GM18505 (cell line): Measurements from ENCODE around the gene VPS33A.
"Not testable (repeated sequence)": the region's sequence is repeated elsewhere in the genome, so short reads cannot be mapped to it uniquely, and the experiment has no call there.

ENCODE experiments used
- ATAC-seq: cut with Tn5 transposase; IDR thresholded peaks from one replicate; pipeline ENCODE4 v1.9.1; 2021; ENCODE audit not compliant: unreplicated experiment
- POLR2A ChIP-seq: IDR thresholded peaks from 4 replicates; pipeline ENCODE4 v1.6.1; 2011; ENCODE audit warnings: borderline replicate concordance; ENCODE audit not compliant: insufficient read depth, insufficient read length; ENCODE audit errors: extremely low read depth

VPS33A gene

GRCh38 chr12:122206111-122206881 lies 60.0 kb downstream of the VPS33A start:
- TF ChIP-seq POLR2A = no peak
- no peak for ATAC-seq

GRCh38 chr12:122205053-122205925 lies 61.0 kb downstream of the VPS33A start:
- ATAC-seq = no peak
- no peak for TF ChIP-seq POLR2A

- ATAC-seq = no peak
- TF ChIP-seq POLR2A = no peak
Observed at GRCh38 chr12:122204167-122205052, 61.9 kb downstream of the VPS33A start.

- ATAC-seq = no peak
- no peak for TF ChIP-seq POLR2A
Observed at GRCh38 chr12:122203301-122204166, 62.8 kb downstream of the VPS33A start, which contains the start of gene B3GNT4. B3GNT4 (plus strand) TSS chr12:122203709; CDS start chr12:122204619, 910 bp downstream.

- ATAC-seq = not testable (repeated sequence)
Observed at GRCh38 chr12:122202811-122203210, 63.5 kb downstream of the VPS33A start.

GRCh38 chr12:122202017-122202416 lies 64.3 kb downstream of the VPS33A start:
- TF ChIP-seq POLR2A = no peak
- ATAC-seq = no peak

GRCh38 chr12:122201381-122201780 lies 64.9 kb downstream of the VPS33A start:
- TF ChIP-seq POLR2A = no peak
- no peak for ATAC-seq

GRCh38 chr12:122200541-122201175 lies 65.6 kb downstream of the VPS33A start:
- no peak for ATAC-seq

GRCh38 chr12:122199484-122200355 lies 66.6 kb downstream of the VPS33A start:
- no peak for ATAC-seq
- TF ChIP-seq POLR2A = no peak

More at GRCh38 chr12:122200541-122201175, 65.6 kb downstream of the VPS33A start:
- no peak for TF ChIP-seq POLR2A

GRCh38 chr12:122197612-122197966 lies 68.7 kb downstream of the VPS33A start:
- no peak for ATAC-seq

GRCh38 chr12:122195405-122195804 lies 70.9 kb downstream of the VPS33A start:
- ATAC-seq = no peak
- no peak for TF ChIP-seq POLR2A

More at GRCh38 chr12:122197612-122197966, 68.7 kb downstream of the VPS33A start:
- no peak for TF ChIP-seq POLR2A

GRCh38 chr12:122194804-122195203 lies 71.5 kb downstream of the VPS33A start:
- ATAC-seq = no peak
- no peak for TF ChIP-seq POLR2A
